Glutamatergic neuron (in vitro differentiated cells): Measurements from ENCODE around the gene ADGRB3. TPM values are rescaled to one million over a fixed set of nuclear protein-coding genes. Genes with fewer than 3 reads are reported as not detected.
A peak's percentile ranks its signal among the peaks of the same experiment; 100 is the strongest.

Source experiments
- DNase-seq: peaks from one replicate; pipeline ENCODE4 v3.0.0; 2022
- H3K27ac Mint-ChIP-seq: one replicate; pipeline ENCODE4 v1.8.0; 2020; ENCODE audit warnings: mild to moderate bottlenecking, mixed read lengths, inconsistent platforms; ENCODE audit not compliant: unreplicated experiment
- H3K27me3 Mint-ChIP-seq: one replicate; pipeline ENCODE4 v1.8.0; 2020; ENCODE audit warnings: mild to moderate bottlenecking, moderate library complexity, mixed read lengths, inconsistent platforms; ENCODE audit not compliant: unreplicated experiment
- H3K36me3 Mint-ChIP-seq: one replicate; pipeline ENCODE4 v1.8.0; 2020; ENCODE audit warnings: mild to moderate bottlenecking, mixed read lengths, inconsistent platforms; ENCODE audit not compliant: unreplicated experiment
- H3K4me1 Mint-ChIP-seq: one replicate; pipeline ENCODE4 v1.8.0; 2020; ENCODE audit warnings: mild to moderate bottlenecking, low read depth, mixed read lengths, inconsistent platforms; ENCODE audit not compliant: unreplicated experiment
- H3K4me3 Mint-ChIP-seq: one replicate; pipeline ENCODE4 v1.8.0; 2020; ENCODE audit warnings: mild to moderate bottlenecking, mixed read lengths, inconsistent platforms; ENCODE audit not compliant: unreplicated experiment
- H3K9me3 Mint-ChIP-seq: one replicate; pipeline ENCODE4 v1.8.0; 2020; ENCODE audit warnings: mild to moderate bottlenecking, moderate library complexity, mixed read lengths, inconsistent platforms; ENCODE audit not compliant: unreplicated experiment
- CTCF ChIP-seq: fragments of 200-600 bp; sonication (generic); IDR thresholded peaks from one replicate; pipeline ENCODE4 v1.5.0; 2021; ENCODE audit not compliant: partially characterized antibody, unreplicated experiment
- total RNA-seq: library from RNA; stranded (reverse); fragmentation: NEBNext Ultra II Directional; extraction: Animal tissue kit (Norgen Biotek cat#: 25700); gene quantifications from one replicate; pipeline ENCODE4 v1.2.1, GENCODE V29; 2021; ENCODE audit not compliant: unreplicated experiment

Gene ADGRB3
- total RNA-seq, 1 donor from 2014 or later = 7.3 TPM

GRCh38 chr6:69331886-69332285 is 696.8 kb downstream of the ADGRB3 start:
- no peaks in the 10 kb centered on the region for H3K27me3 Mint-ChIP-seq
- H3K27ac Mint-ChIP-seq = no peak overlapping the region
- H3K4me1 Mint-ChIP-seq = no peaks in the 10 kb centered on the region
- no peak for DNase-seq
- TF ChIP-seq CTCF = no peak
- H3K4me3 Mint-ChIP-seq = no peak overlapping the region
- H3K9me3 Mint-ChIP-seq = no peaks in the 10 kb centered on the region
- H3K36me3 Mint-ChIP-seq = no peaks in the 10 kb centered on the region

GRCh38 chr6:69337311-69337710 is 702.2 kb downstream of the ADGRB3 start:
- Mint-ChIP-seq H3K4me3 (no peak overlapping the region), H3K9me3 (peaks cover 5% of the 10 kb centered on the region), H3K36me3 (no peaks in the 10 kb centered on the region), H3K27me3 (no peaks in the 10 kb centered on the region), H3K27ac (no peak overlapping the region), H3K4me1 (peaks cover 7% of the 10 kb centered on the region)
- no peak for TF ChIP-seq CTCF
- DNase-seq = no peak

GRCh38 chr6:69338431-69339162 is 703.5 kb downstream of the ADGRB3 start:
- Mint-ChIP-seq H3K27ac (no peak overlapping the region), H3K27me3 (no peaks in the 10 kb centered on the region), H3K4me3 (no peak overlapping the region), H3K4me1 (peaks cover 7% of the 10 kb centered on the region), H3K9me3 (peaks cover 5% of the 10 kb centered on the region), H3K36me3 (no peaks in the 10 kb centered on the region)
- no peak for TF ChIP-seq CTCF
- peak; percentile 10 for DNase-seq

GRCh38 chr6:69339163-69339550 is 704.1 kb downstream of the ADGRB3 start:
- no peak for TF ChIP-seq CTCF
- Mint-ChIP-seq H3K4me1 (peaks cover 7% of the 10 kb centered on the region), H3K27me3 (no peaks in the 10 kb centered on the region), H3K36me3 (no peaks in the 10 kb centered on the region), H3K4me3 (no peak overlapping the region), H3K9me3 (peaks cover 5% of the 10 kb centered on the region), H3K27ac (no peak overlapping the region)
- DNase-seq = no peak

- Mint-ChIP-seq H3K36me3 (no peaks in the 10 kb centered on the region), H3K4me3 (no peak overlapping the region), H3K4me1 (peaks cover 7% of the 10 kb centered on the region), H3K27ac (no peak overlapping the region), H3K9me3 (peaks cover 5% of the 10 kb centered on the region), H3K27me3 (no peaks in the 10 kb centered on the region)
- TF ChIP-seq CTCF = no peak
- DNase-seq = no peak
Measured at GRCh38 chr6:69340196-69340595, 705.1 kb downstream of the ADGRB3 start.
